ENCODE data around the gene HOMER3. TPM values are rescaled to one million over a fixed set of nuclear protein-coding genes. Genes with fewer than 3 reads are reported as not detected.

The HOMER3 gene
- total and polyA plus RNA-seq, 2 donors (not counting 3 experiments of a cell fraction or from before 2014, with no cell fraction given) = 139 to 184 TPM

DNA sequence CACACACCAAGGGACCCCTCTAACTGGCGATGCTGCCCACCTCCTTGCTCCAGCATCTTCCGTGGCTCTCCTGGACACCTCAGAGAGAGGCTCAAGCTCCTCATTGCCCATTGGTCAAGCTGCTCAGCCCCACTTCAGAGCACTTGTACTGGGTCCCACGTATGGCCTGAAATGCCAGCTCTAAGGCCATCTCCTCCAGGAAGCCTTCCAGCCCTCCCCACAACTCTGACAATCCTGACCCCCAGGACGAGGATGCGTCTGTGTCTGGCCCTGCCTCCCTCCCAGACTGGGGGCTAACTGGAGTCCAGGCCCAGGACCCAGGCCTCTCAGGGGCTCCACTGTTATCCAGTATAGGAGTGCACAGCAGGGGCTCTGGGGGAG, 7.9 kb upstream of the HOMER3 start:
- no peak for TF ChIP-seq POLR2AphosphoS5 (IDR thresholded peaks at IDR 0.05; ENCODE audit: insufficient read depth, low read depth, low read length)
- TF ChIP-seq, protein P1, sequence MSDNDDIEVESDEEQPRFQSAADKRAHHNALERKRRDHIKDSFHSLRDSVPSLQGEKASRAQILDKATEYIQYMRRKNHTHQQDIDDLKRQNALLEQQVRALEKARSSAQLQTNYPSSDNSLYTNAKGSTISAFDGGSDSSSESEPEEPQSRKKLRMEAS (IDR thresholded peaks at IDR 0.05; ENCODE audit: insufficient read depth, insufficient read length) = no peak
- POLR2A ChIA-PET = no interaction called here
- no TSS peak for BruUV-seq (replicated peaks)
- dilution Hi-C loops (cut with MboI; ENCODE audit: extremely low pct_ligation_motif_present, low sequenced_read_pairs) (no loop called here), intact Hi-C loops (cut with micrococcal nuclease) (no loop called here)
- DNase-seq (ENCODE audit: low read depth, low spot score) (no peak), FAIRE-seq (no peak)
- Histone ChIP-seq H3K9me1 (replicated peaks; ENCODE audit: control insufficient read depth, extremely low read depth, insufficient read depth, low read length) (no peaks in the 10 kb centered on the region), H3K36me3 (ENCODE audit: control insufficient read depth in 2 of 2, extremely low read depth in 1 of 2, insufficient read depth in 2 of 2, low read length in 2 of 2) (peaks cover 0 to 1% of the 10 kb centered on the region in 2 experiments), H3K27me3 (ENCODE audit: control insufficient read depth in 2 of 2, insufficient read depth in 2 of 2, low read length in 2 of 2) (no peaks in the 10 kb centered on the region), H4K20me1 (replicated peaks; ENCODE audit: control insufficient read depth, extremely low read depth, insufficient read depth, low read length) (no peaks in the 10 kb centered on the region), H3K4me2 (ENCODE audit: insufficient read depth, low read length) (no peak overlapping the region), H2AFZ (ENCODE audit: low read depth, low read length) (no peak overlapping the region), H3K27ac (ENCODE audit: insufficient read depth, low read depth, low read length) (no peak overlapping the region), H3K4me3 (replicated peaks in 1 of 3; ENCODE audit: insufficient read depth in 1 of 3, low read depth in 1 of 3, low read length in 3 of 3) (no peak overlapping the region), H3K79me2 (ENCODE audit: control insufficient read depth, insufficient read depth, low read length) (no peaks in the 10 kb centered on the region), H3K4me1 (ENCODE audit: control insufficient read depth, extremely low read depth, insufficient read depth, low read length) (no peaks in the 10 kb centered on the region), H3K9me3 (replicated peaks; ENCODE audit: control insufficient read depth, insufficient read depth, low read length) (no peaks in the 10 kb centered on the region), H3K9ac (replicated peaks; ENCODE audit: extremely low read depth, insufficient read depth, low read length) (no peak overlapping the region)
- CTCF ChIA-PET = interaction anchor here (1.4 to 1.5 kb wide), 3 partner anchors 9 to 46 kb away, joined by 3 to 6 read pairs (median 3); no protein-coding TSS in a partner anchor

DNA sequence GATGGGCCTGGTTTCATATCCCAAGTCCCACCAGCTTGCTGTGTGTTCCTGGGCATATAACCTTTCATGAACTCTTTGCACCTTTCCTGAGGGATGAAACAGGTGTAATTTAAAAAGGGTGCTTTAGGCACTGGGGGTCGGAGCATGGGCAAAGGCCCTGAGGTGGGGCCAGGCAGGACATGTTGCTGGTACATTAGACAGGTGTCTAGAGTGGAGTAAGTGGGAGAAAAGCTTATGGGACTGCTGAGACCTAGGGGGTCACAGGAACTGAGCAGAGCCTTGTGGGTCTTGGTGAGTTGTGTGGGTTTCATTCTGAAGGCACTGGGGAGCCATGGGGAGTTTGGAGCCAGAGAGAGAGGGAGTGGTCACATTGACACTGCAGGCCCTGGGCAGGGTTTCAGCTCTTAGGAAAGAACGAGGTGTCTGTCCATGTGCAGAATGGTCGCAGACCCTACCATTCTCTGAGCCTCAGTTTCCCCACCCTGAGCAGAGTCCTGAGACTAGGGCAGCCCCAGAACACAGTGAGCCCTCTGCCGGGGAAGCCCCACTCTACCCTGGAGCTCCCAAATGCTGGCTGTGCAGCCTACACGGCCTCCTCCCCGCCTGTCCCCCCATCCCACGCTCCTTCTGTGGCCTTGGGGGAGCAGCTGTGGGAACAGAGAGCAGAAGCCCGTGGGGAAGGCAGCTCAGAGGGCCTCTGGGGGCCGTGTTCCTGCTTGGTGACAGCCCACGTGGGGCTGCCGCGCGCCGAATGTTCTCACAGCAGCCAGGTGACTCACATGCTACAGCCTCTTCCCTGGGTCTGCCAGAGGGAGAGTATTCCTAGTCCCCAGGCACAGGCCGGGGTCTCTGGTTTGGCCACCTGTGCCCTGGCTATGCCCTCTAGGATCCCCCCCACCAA, 7.3 kb upstream of the HOMER3 start:
- Histone ChIP-seq H3K27me3 (ENCODE audit: control insufficient read depth in 2 of 2, insufficient read depth in 2 of 2, low read length in 2 of 2) (no peaks in the 10 kb centered on the region), H4K20me1 (replicated peaks; ENCODE audit: control insufficient read depth, extremely low read depth, insufficient read depth, low read length) (no peaks in the 10 kb centered on the region), H2AFZ (ENCODE audit: low read depth, low read length) (no peak overlapping the region), H3K4me1 (ENCODE audit: control insufficient read depth, extremely low read depth, insufficient read depth, low read length) (no peaks in the 10 kb centered on the region), H3K79me2 (ENCODE audit: control insufficient read depth, insufficient read depth, low read length) (no peaks in the 10 kb centered on the region), H3K36me3 (ENCODE audit: control insufficient read depth in 2 of 2, extremely low read depth in 1 of 2, insufficient read depth in 2 of 2, low read length in 2 of 2) (peaks cover 0 to 1% of the 10 kb centered on the region in 2 experiments), H3K9me1 (replicated peaks; ENCODE audit: control insufficient read depth, extremely low read depth, insufficient read depth, low read length) (no peaks in the 10 kb centered on the region), H3K4me2 (ENCODE audit: insufficient read depth, low read length) (no peak overlapping the region), H3K9ac (replicated peaks; ENCODE audit: extremely low read depth, insufficient read depth, low read length) (no peak overlapping the region), H3K4me3 (replicated peaks in 1 of 3; ENCODE audit: insufficient read depth in 1 of 3, low read depth in 1 of 3, low read length in 3 of 3) (no peak overlapping the region), H3K9me3 (replicated peaks; ENCODE audit: control insufficient read depth, insufficient read depth, low read length) (no peaks in the 10 kb centered on the region), H3K27ac (ENCODE audit: insufficient read depth, low read depth, low read length) (no peak overlapping the region)
- DNase-seq (ENCODE audit: low read depth, low spot score) (no peak), FAIRE-seq (no peak)
- CTCF ChIA-PET = interaction anchor here (1.1 to 1.5 kb wide), 3 partner anchors 9 to 39 kb away, joined by 3 to 6 read pairs (median 5); no protein-coding TSS in a partner anchor
- BruUV-seq (replicated peaks) = no TSS peak
- intact Hi-C loops (cut with micrococcal nuclease) (no loop called here), dilution Hi-C loops (cut with MboI; ENCODE audit: extremely low pct_ligation_motif_present, low sequenced_read_pairs) (no loop called here)
- TF ChIP-seq EZH2 (IDR thresholded peaks at IDR 0.05; ENCODE audit: borderline replicate concordance, low read depth, low read length, severe bottlenecking) = no peak
- TF ChIP-seq, protein P1 (IDR thresholded peaks at IDR 0.05; ENCODE audit: insufficient read depth, insufficient read length) = no peak
- no peak for TF ChIP-seq FOS (IDR thresholded peaks at IDR 0.05; ENCODE audit: borderline replicate concordance, insufficient read depth, low read length)
- TF ChIP-seq GATA2 (IDR thresholded peaks at IDR 0.05; ENCODE audit: insufficient read depth, insufficient read length, low read depth, low read length) = no peak
- no peak for TF ChIP-seq MYC (IDR thresholded peaks at IDR 0.05; ENCODE audit: low read depth, low read length)
- no peak for TF ChIP-seq JUN (IDR thresholded peaks at IDR 0.05; ENCODE audit: borderline replicate concordance, insufficient read depth, insufficient read length, low read depth)
- TF ChIP-seq POLR2AphosphoS5 (IDR thresholded peaks at IDR 0.05; ENCODE audit: insufficient read depth, low read depth, low read length) = no peak
- TF ChIP-seq POLR2A (IDR thresholded peaks at IDR 0.05; ENCODE audit: low read depth, low read length) = no peak
- TF ChIP-seq, protein P2, sequence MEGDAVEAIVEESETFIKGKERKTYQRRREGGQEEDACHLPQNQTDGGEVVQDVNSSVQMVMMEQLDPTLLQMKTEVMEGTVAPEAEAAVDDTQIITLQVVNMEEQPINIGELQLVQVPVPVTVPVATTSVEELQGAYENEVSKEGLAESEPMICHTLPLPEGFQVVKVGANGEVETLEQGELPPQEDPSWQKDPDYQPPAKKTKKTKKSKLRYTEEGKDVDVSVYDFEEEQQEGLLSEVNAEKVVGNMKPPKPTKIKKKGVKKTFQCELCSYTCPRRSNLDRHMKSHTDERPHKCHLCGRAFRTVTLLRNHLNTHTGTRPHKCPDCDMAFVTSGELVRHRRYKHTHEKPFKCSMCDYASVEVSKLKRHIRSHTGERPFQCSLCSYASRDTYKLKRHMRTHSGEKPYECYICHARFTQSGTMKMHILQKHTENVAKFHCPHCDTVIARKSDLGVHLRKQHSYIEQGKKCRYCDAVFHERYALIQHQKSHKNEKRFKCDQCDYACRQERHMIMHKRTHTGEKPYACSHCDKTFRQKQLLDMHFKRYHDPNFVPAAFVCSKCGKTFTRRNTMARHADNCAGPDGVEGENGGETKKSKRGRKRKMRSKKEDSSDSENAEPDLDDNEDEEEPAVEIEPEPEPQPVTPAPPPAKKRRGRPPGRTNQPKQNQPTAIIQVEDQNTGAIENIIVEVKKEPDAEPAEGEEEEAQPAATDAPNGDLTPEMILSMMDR (IDR thresholded peaks at IDR 0.05; ENCODE audit: extremely low read depth in 1 of 2, insufficient read depth in 1 of 2, low read depth in 1 of 2, low read length in 2 of 2) = no peak
- POLR2A ChIA-PET = no interaction called here

Measured in endothelial cell of umbilical vein (primary cell).